Mesendoderm (in vitro differentiated cells): ENCODE data around the gene SIRT2.

Source experiments
- DNase-seq: peaks from one replicate; pipeline ENCODE4 v3.0.0; 2013
- H2AK5ac ChIP-seq: 2 replicates; pipeline ENCODE4 v1.6.1; 2013; ENCODE audit warnings: low read length, inconsistent platforms
- H2BK120ac ChIP-seq: 2 replicates; pipeline ENCODE4 v1.6.1; 2013; ENCODE audit warnings: low read depth, mild to moderate bottlenecking, low read length, moderate library complexity, mixed read lengths
- H2BK15ac ChIP-seq: replicated peaks from 2 replicates; pipeline ENCODE4 v1.6.1; 2013; ENCODE audit warnings: low read depth, mild to moderate bottlenecking, moderate library complexity
- H2BK5ac ChIP-seq: 2 replicates; pipeline ENCODE4 v1.6.1; 2013; ENCODE audit warnings: low read length, inconsistent platforms
- H3K18ac ChIP-seq: 2 replicates; pipeline ENCODE4 v1.6.1; 2013; ENCODE audit warnings: mild to moderate bottlenecking, low read length, mixed read lengths
- H3K23ac ChIP-seq: one replicate; pipeline ENCODE4 v1.6.1; 2013; ENCODE audit warnings: low read length
- H3K27ac ChIP-seq: 2 replicates; pipeline ENCODE4 v1.5.1; 2013; ENCODE audit warnings: low read depth, mild to moderate bottlenecking, inconsistent platforms, low read length, moderate library complexity
- H3K27me3 ChIP-seq: 2 replicates; pipeline ENCODE4 v1.6.1; 2013; ENCODE audit warnings: low read length, control low read depth, mild to moderate bottlenecking, inconsistent platforms; ENCODE audit not compliant: insufficient read depth, poor library complexity
- H3K36me3 ChIP-seq: 2 replicates; pipeline ENCODE4 v1.6.1; 2013; ENCODE audit warnings: low read length, inconsistent platforms; ENCODE audit not compliant: control insufficient read depth, insufficient read depth
- H3K4ac ChIP-seq: one replicate; pipeline ENCODE4 v1.6.1; 2013; ENCODE audit warnings: low read depth, mild to moderate bottlenecking, low read length, moderate library complexity
- H3K4me1 ChIP-seq: 2 replicates; pipeline ENCODE4 v1.6.1; 2013; ENCODE audit warnings: low read depth, low read length, inconsistent platforms; ENCODE audit not compliant: control insufficient read depth
- H3K4me2 ChIP-seq: 2 replicates; pipeline ENCODE4 v1.6.1; 2013; ENCODE audit warnings: low read length
- H3K4me3 ChIP-seq: 2 replicates; pipeline ENCODE4 v1.5.1; 2013; ENCODE audit warnings: mild to moderate bottlenecking, low read length
- H3K56ac ChIP-seq: one replicate; pipeline ENCODE4 v1.6.1; 2013; ENCODE audit warnings: low read length
- H3K79me1 ChIP-seq: 2 replicates; pipeline ENCODE4 v1.6.1; 2013; ENCODE audit warnings: low read length, inconsistent platforms
- H3K79me2 ChIP-seq: 2 replicates; pipeline ENCODE4 v1.6.1; 2013; ENCODE audit warnings: mild to moderate bottlenecking, low read length; ENCODE audit not compliant: control insufficient read depth, insufficient read depth
- H3K9ac ChIP-seq: 2 replicates; pipeline ENCODE4 v1.6.1; 2013; ENCODE audit warnings: low read length, inconsistent platforms
- H4K5ac ChIP-seq: one replicate; pipeline ENCODE4 v1.6.1; 2013; ENCODE audit warnings: low read length
- H4K8ac ChIP-seq: one replicate; pipeline ENCODE4 v1.6.1; 2013; ENCODE audit warnings: low read depth, mild to moderate bottlenecking, control low read depth, low read length, moderate library complexity
- WGBS: extraction: QIAGEN DNeasy Blood & Tissue Kit; methylation state at CpG from one replicate; pipeline ENCODE4 v1.1.7; 2013; ENCODE audit warnings: low lambda C conversion rate, missing lambda C conversion rate; ENCODE audit not compliant: insufficient coverage; ENCODE audit errors: extremely low coverage; 5-methylcytosine and 5-hydroxymethylcytosine counted together

Gene SIRT2

GRCh38 chr19:38840583-38840968 is 58.8 kb downstream of the SIRT2 start:
- no peak overlapping the region for H4K5ac ChIP-seq
- H3K4me1 ChIP-seq = no peaks in the 10 kb centered on the region
- H3K9ac ChIP-seq = no peak overlapping the region
- H4K8ac ChIP-seq = no peak overlapping the region
- no CpG with 5 or more reads among the region's 5 CpGs for WGBS
- no peak overlapping the region for H3K4me3 ChIP-seq
- no peak overlapping the region for H3K23ac ChIP-seq
- H3K27me3 ChIP-seq = no peaks in the 10 kb centered on the region
- H3K27ac ChIP-seq = no peak overlapping the region
- H3K18ac ChIP-seq = no peak overlapping the region
- H3K36me3 ChIP-seq = peaks cover 63% of the 10 kb centered on the region
- H3K4me2 ChIP-seq = no peak overlapping the region
- no peak overlapping the region for H3K56ac ChIP-seq
- no peak overlapping the region for H3K4ac ChIP-seq
- no peak overlapping the region for H2BK120ac ChIP-seq
- no peak overlapping the region for H2BK15ac ChIP-seq
- peaks cover 26% of the 10 kb centered on the region for H3K79me1 ChIP-seq
- H2BK5ac ChIP-seq = no peak overlapping the region
- no peak overlapping the region for H2AK5ac ChIP-seq
- DNase-seq = no peak
- H3K79me2 ChIP-seq = peaks cover 25% of the 10 kb centered on the region

GRCh38 chr19:38839816-38840582 is 59.4 kb downstream of the SIRT2 start:
- Histone ChIP-seq H2AK5ac (no peak overlapping the region), H3K27ac (no peak overlapping the region), H3K18ac (no peak overlapping the region)

GRCh38 chr19:38838986-38839761 is 60.2 kb downstream of the SIRT2 start:
- no peak overlapping the region for H3K27ac ChIP-seq
- no peak for DNase-seq
- peaks cover 20% of the 10 kb centered on the region for H3K79me1 ChIP-seq
- no peak overlapping the region for H4K8ac ChIP-seq
- no peak overlapping the region for H3K4me2 ChIP-seq
- H3K4me1 ChIP-seq = no peaks in the 10 kb centered on the region
- H3K36me3 ChIP-seq = peaks cover 57% of the 10 kb centered on the region
- no peaks in the 10 kb centered on the region for H3K27me3 ChIP-seq
- H3K4me3 ChIP-seq = no peak overlapping the region
- no peak overlapping the region for H2BK5ac ChIP-seq
- H3K9ac ChIP-seq = no peak overlapping the region
- no peak overlapping the region for H2BK120ac ChIP-seq
- peaks cover 18% of the 10 kb centered on the region for H3K79me2 ChIP-seq
- no peak overlapping the region for H4K5ac ChIP-seq
- WGBS = no CpG with 5 or more reads among the region's 12 CpGs
- no peak overlapping the region for H2AK5ac ChIP-seq
- H2BK15ac ChIP-seq = no peak overlapping the region
- no peak overlapping the region for H3K4ac ChIP-seq
- H3K56ac ChIP-seq = no peak overlapping the region
- H3K18ac ChIP-seq = no peak overlapping the region
- no peak overlapping the region for H3K23ac ChIP-seq

More at GRCh38 chr19:38839816-38840582, 59.4 kb downstream of the SIRT2 start:
- Histone ChIP-seq H3K4ac (no peak overlapping the region), H3K36me3 (peaks cover 60% of the 10 kb centered on the region), H3K4me3 (no peak overlapping the region), H3K79me2 (peaks cover 21% of the 10 kb centered on the region), H3K9ac (no peak overlapping the region), H3K27me3 (no peaks in the 10 kb centered on the region), H2BK5ac (no peak overlapping the region), H4K5ac (no peak overlapping the region), H3K79me1 (peaks cover 22% of the 10 kb centered on the region), H2BK120ac (no peak overlapping the region), H4K8ac (no peak overlapping the region), H3K4me1 (no peaks in the 10 kb centered on the region), H3K23ac (no peak overlapping the region), H3K4me2 (no peak overlapping the region), H3K56ac (no peak overlapping the region), H2BK15ac (no peak overlapping the region)
- DNase-seq = no peak
- no CpG with 5 or more reads among the region's 28 CpGs for WGBS

- no CpG with 5 or more reads among the region's 19 CpGs for WGBS
- H3K56ac ChIP-seq = no peak overlapping the region
- H2BK15ac ChIP-seq = no peak overlapping the region
- H3K79me1 ChIP-seq = peaks cover 18% of the 10 kb centered on the region
- H4K5ac ChIP-seq = no peak overlapping the region
- no peaks in the 10 kb centered on the region for H3K4me1 ChIP-seq
- H3K23ac ChIP-seq = no peak overlapping the region
- H3K4me3 ChIP-seq = no peak overlapping the region
- no peak overlapping the region for H3K27ac ChIP-seq
- no peak overlapping the region for H3K4me2 ChIP-seq
- no peak overlapping the region for H4K8ac ChIP-seq
- H2BK120ac ChIP-seq = no peak overlapping the region
- no peak overlapping the region for H3K18ac ChIP-seq
- H3K36me3 ChIP-seq = peaks cover 51% of the 10 kb centered on the region
- H2AK5ac ChIP-seq = no peak overlapping the region
- peaks cover 12% of the 10 kb centered on the region for H3K79me2 ChIP-seq
- no peak overlapping the region for H2BK5ac ChIP-seq
- no peaks in the 10 kb centered on the region for H3K27me3 ChIP-seq
- no peak overlapping the region for H3K9ac ChIP-seq
- DNase-seq = peak; percentile 45
- no peak overlapping the region for H3K4ac ChIP-seq
These were observed 61.0 kb downstream of the SIRT2 start for GRCh38 chr19:38838208-38838985.

GRCh38 chr19:38837656-38838121 is 61.7 kb downstream of the SIRT2 start:
- H3K27me3 ChIP-seq = no peaks in the 10 kb centered on the region
- H3K4me3 ChIP-seq = no peak overlapping the region
- no peak overlapping the region for H3K56ac ChIP-seq
- peaks cover 8% of the 10 kb centered on the region for H3K79me2 ChIP-seq
- H3K4me1 ChIP-seq = no peaks in the 10 kb centered on the region
- H3K36me3 ChIP-seq = peaks cover 46% of the 10 kb centered on the region
- H4K5ac ChIP-seq = no peak overlapping the region
- H2BK15ac ChIP-seq = no peak overlapping the region
- no peak overlapping the region for H3K4ac ChIP-seq
- peaks cover 14% of the 10 kb centered on the region for H3K79me1 ChIP-seq
- no peak overlapping the region for H2BK120ac ChIP-seq
- peak; percentile 54 for DNase-seq
- H3K9ac ChIP-seq = no peak overlapping the region
- H3K27ac ChIP-seq = no peak overlapping the region
- no peak overlapping the region for H3K23ac ChIP-seq
- no peak overlapping the region for H2AK5ac ChIP-seq
- no peak overlapping the region for H3K18ac ChIP-seq
- no peak overlapping the region for H3K4me2 ChIP-seq
- H4K8ac ChIP-seq = no peak overlapping the region
- WGBS = no CpG with 5 or more reads among the region's 7 CpGs
- no peak overlapping the region for H2BK5ac ChIP-seq
